Prostate gland (tissue), 2 donors: ENCODE results near the gene NDUFV2. TPM values are rescaled to one million over a fixed set of nuclear protein-coding genes. Genes with fewer than 3 reads are reported as not detected.

Experiments used
- DNase-seq: peaks from one replicate; pipeline ENCODE4 v3.0.0-alpha.2; 2019; ENCODE audit warnings: low spot score
- H3K27ac ChIP-seq, 2 donors: fragments of 200-600 bp; sonication (generic); 2 replicates each; pipeline ENCODE4 v1.5.1; 2017 to 2019
- H3K27me3 ChIP-seq: fragments of 200-600 bp; sonication (generic); replicated peaks from 2 replicates; pipeline ENCODE4 v1.5.1; 2019; ENCODE audit not compliant: insufficient read depth
- H3K36me3 ChIP-seq, 2 donors: fragments of 200-600 bp; sonication (generic); 1 replicate in 1 of 2; 2 replicates in 1 of 2; pipeline versions ENCODE4 v1.5.1 to v1.8.1; 2017 to 2019
- H3K4me1 ChIP-seq: fragments of 200-600 bp; sonication (generic); replicated peaks from 2 replicates; pipeline ENCODE4 v1.5.1; 2019
- H3K4me3 ChIP-seq, 2 donors: fragments of 200-600 bp; sonication (generic); 2 replicates each; pipeline ENCODE4 v1.5.1; 2017 to 2019
- H3K9me3 ChIP-seq: fragments of 200-600 bp; sonication (generic); 2 replicates; pipeline ENCODE4 v1.5.1; 2017
- POLR2A ChIP-seq: fragments of 450-650 bp; IDR thresholded peaks from one replicate; pipeline ENCODE4 v1.6.1; 2016; ENCODE audit warnings: antibody characterized with exemption, mild to moderate bottlenecking
- POLR2AphosphoS5 ChIP-seq: sonication (generic); formaldehyde crosslinking; IDR thresholded peaks from one replicate; pipeline ENCODE4 v1.6.1; 2017; ENCODE audit warnings: antibody characterized with exemption
- WGBS: methylation state at CpG from one replicate; pipeline ENCODE4 v1.1.5; 2018; 5-methylcytosine and 5-hydroxymethylcytosine counted together
- intact Hi-C: fragments of 100-400 bp; cut with DNase I; formaldehyde crosslinking; loops from one replicate; pipeline ENCODE4 v1.14.2; 2022
- total RNA-seq, 2 donors: library from RNA; depleted of rRNA; stranded (reverse); fragments of >200 nt; gene quantifications; one replicate each; pipeline ENCODE4 v1.1.0, GENCODE V29; 2016
- TF ChIP-seq, protein P1 (sequence below), 4 experiments: fragments of 200-600 bp in 2 of 4; fragments of 450-650 bp in 2 of 4; sonication (generic) in 2 of 4; IDR thresholded peaks; 1 replicate in 3 of 4; 2 replicates in 1 of 4; pipeline ENCODE4 v1.5.1; 2016 to 2019; ENCODE audit warnings: antibody characterized with exemption in 4 of 4, mild to moderate bottlenecking in 2 of 4, moderate library complexity in 2 of 4

NDUFV2 gene
- total RNA-seq, 2 donors from 2014 or later: 114 to 161 TPM

DNA sequence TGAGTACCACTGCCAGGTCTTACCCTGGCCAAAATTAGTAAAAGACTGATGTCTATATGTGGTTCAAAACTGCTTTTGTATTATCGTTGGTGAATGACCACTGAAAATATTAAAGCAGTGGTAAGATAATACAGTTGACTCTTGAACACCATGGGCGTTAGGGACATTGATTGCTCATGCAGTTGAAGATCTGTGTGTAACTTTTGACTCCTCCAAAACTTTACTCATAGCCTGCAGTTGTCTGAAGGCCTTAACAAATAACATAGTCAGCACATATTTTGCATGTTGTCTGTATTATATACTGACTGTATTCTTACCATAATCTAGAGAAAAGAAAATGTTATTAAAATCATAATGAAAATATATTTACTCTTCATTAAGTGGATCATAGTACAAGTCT is 28.3 kb downstream of the NDUFV2 start:
- intact Hi-C loops: loop anchor here (10.0 kb wide), 2 partner anchors 204 to 426 kb away; partner anchors contain the start of genes MTCL1 and TWSG1
- Histone ChIP-seq H3K27ac (no peak overlapping the region), H3K27me3 (no peaks in the 10 kb centered on the region), H3K4me1 (no peaks in the 10 kb centered on the region), H3K36me3 (peaks cover 0 to 10% of the 10 kb centered on the region in 2 donors), H3K9me3 (no peaks in the 10 kb centered on the region), H3K4me3 (no peak overlapping the region)
- TF ChIP-seq, protein P1, sequence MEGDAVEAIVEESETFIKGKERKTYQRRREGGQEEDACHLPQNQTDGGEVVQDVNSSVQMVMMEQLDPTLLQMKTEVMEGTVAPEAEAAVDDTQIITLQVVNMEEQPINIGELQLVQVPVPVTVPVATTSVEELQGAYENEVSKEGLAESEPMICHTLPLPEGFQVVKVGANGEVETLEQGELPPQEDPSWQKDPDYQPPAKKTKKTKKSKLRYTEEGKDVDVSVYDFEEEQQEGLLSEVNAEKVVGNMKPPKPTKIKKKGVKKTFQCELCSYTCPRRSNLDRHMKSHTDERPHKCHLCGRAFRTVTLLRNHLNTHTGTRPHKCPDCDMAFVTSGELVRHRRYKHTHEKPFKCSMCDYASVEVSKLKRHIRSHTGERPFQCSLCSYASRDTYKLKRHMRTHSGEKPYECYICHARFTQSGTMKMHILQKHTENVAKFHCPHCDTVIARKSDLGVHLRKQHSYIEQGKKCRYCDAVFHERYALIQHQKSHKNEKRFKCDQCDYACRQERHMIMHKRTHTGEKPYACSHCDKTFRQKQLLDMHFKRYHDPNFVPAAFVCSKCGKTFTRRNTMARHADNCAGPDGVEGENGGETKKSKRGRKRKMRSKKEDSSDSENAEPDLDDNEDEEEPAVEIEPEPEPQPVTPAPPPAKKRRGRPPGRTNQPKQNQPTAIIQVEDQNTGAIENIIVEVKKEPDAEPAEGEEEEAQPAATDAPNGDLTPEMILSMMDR (IDR thresholded peaks at IDR 0.05): no peak
- no peak for TF ChIP-seq POLR2AphosphoS5
- no peak for TF ChIP-seq POLR2A
- no peak for DNase-seq
- WGBS: 77% methylated on average over 2 of the region's 2 CpGs

DNA sequence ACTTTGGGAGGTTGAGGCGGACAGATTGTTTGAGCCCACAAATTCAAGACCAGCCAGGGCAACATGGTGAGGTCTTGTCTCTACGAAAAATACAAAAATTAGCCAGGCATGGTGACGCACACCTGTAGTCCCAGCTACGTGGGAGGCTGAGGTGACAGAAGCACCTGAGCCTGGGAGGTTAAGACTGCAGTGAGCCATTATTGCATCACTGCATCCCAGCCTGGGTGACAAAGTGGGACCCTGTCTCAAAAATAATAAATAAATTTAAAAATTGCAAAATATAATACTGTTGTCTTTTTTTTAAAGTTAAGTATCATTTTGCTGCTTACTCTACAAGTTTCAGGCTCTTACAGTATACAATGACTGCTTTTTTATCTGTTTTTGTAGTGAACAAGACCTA is 30.1 kb downstream of the NDUFV2 start:
- WGBS: 97% methylated on average over 4 of the region's 4 CpGs
- Histone ChIP-seq H3K36me3 (peaks cover 0 to 5% of the 10 kb centered on the region in 2 donors), H3K4me1 (no peaks in the 10 kb centered on the region), H3K27me3 (no peaks in the 10 kb centered on the region), H3K9me3 (no peaks in the 10 kb centered on the region), H3K27ac (peak overlapping the region in 1 of 2 donors; percentile 38), H3K4me3 (no peak overlapping the region)
- intact Hi-C loops: loop anchor here (10.0 kb wide), 2 partner anchors 202 to 428 kb away; partner anchors contain the start of genes MTCL1 and TWSG1
- no peak for TF ChIP-seq POLR2AphosphoS5
- TF ChIP-seq, protein P1 (IDR thresholded peaks at IDR 0.05): no peak
- TF ChIP-seq POLR2A: no peak
- no peak for DNase-seq

DNA sequence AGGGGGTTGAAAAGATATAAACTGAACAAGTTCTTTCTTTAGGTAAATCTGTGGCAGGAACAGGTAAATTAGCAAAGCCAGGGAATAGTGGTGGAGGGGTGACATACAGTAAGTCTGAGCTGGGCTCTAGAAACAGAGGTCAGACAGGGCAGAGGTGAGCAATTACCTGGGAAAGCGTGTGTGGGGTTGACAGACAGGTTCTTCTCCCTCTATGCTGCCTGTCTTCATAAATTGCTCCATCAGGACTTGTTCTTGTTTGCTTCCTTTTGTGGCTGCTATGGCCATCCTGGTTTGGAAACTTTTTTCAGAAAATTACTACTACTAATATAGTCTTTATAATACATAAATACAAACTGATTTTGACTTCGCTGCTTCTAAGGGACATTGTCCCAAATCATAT is 30.7 kb downstream of the NDUFV2 start:
- peak overlapping the region in 1 of 2 donors; percentile 38 for H3K27ac ChIP-seq
- H3K9me3 ChIP-seq: no peaks in the 10 kb centered on the region
- DNase-seq: no peak
- 60% methylated on average over 2 of the region's 2 CpGs for WGBS
- no peaks in the 10 kb centered on the region for H3K4me1 ChIP-seq
- no peak overlapping the region for H3K4me3 ChIP-seq
- intact Hi-C loops: loop anchor here (10.0 kb wide), 2 partner anchors 202 to 428 kb away; partner anchors contain the start of genes MTCL1 and TWSG1
- peaks cover 0 to 5% of the 10 kb centered on the region in 2 donors for H3K36me3 ChIP-seq
- TF ChIP-seq, protein P1 (IDR thresholded peaks at IDR 0.05): no peak
- TF ChIP-seq POLR2AphosphoS5: peak; percentile 5
- H3K27me3 ChIP-seq: no peaks in the 10 kb centered on the region

DNA sequence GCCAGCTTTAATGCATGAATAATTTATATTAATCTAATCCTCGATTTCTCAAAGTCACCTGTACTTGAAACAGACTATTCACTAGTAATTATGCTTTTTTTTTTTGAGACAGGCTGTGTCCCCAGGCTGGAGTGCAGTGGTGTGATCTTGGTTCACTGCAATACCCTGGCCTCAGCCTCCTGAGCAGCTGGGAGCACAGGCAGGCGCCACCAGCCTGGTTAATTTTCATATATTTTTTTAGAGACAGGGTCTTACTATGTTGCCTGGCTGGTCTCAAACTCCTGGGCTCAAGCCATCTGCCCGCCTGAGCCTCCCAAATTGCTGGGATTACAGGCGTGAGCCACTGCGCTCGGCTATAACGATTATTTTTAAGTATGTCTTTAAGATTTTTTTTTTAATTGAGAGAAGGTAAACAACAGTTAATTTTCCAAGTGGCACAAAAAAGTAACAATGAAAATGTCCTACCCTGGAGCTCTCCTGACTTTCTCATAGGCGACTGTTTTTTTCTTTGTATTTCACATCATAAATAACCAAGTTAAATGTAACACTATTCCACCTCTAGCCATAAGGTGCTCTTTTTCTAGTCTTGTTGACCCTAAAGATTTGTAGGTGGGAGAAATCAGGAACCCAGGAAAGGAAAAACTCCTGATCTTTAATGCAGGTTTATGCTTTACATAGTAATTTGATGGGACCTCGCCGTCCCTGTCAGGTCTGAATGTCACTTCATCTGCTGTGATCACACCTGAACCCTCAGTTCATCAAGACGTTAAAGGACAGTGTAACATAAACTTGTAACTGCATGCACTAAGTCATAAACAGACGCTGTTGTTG is 32.8 kb downstream of the NDUFV2 start:
- no peak for DNase-seq
- H3K9me3 ChIP-seq: no peaks in the 10 kb centered on the region
- 40% methylated on average over 12 of the region's 12 CpGs for WGBS
- H3K4me1 ChIP-seq: peaks cover 9% of the 10 kb centered on the region
- intact Hi-C loops: loop anchor here (5.0 to 10.0 kb wide), 3 partner anchors 200 to 430 kb away; partner anchors contain the start of genes MTCL1, RALBP1 and TWSG1
- H3K27ac ChIP-seq: peak overlapping the region; percentile 99 to 100
- H3K36me3 ChIP-seq: no peaks in the 10 kb centered on the region
- no peaks in the 10 kb centered on the region for H3K27me3 ChIP-seq
- H3K4me3 ChIP-seq: peak overlapping the region; percentile 76 to 80
- TF ChIP-seq POLR2A (no peak), POLR2AphosphoS5 (no peak)
- TF ChIP-seq, protein P1 (IDR thresholded peaks at IDR 0.05): no peak
